GF-D8 (cell line): Measurements from ENCODE around the gene TCF12.

Experiments
- DNase-seq: peaks from one replicate; lab custom pipeline; 2025; lab: John Stamatoyannopoulos, UW

The TCF12 gene

DNA sequence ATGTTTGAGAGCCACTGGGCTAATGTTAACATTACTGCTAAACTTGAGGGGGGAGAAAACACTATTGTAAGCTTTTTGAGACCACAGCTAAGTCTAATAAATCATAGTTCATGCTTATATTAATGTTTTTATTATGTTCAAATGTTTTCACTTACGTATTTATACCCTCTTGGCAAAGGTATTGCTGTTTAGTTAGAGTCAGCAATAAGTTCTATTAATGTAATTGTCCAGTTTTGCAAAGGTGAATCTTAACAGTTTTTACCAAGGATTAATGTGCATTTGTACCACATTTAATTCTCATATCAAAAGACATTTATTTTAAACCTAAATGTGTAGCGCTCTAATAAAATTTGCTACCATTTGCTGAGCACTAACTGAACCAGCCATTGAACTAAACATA, 251.2 kb downstream of the TCF12 start:
- no peak for DNase-seq

DNA sequence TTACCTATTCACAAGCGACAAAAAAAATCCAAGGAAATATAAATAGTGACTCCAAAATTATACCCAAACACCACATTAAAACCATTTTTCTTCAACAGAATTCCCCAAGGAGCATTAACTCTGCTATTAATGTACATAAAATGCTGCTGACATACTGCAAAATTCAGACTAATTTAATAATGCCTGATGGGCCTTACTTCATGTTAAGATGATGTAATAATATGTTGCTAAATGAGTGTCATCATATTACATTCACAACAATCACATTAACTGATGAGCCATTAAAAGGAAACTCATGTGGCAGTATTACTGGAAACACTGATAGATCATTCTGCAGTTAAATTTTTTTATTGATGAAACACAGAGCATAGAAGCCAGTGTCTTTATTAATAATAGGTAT, 253.0 kb downstream of the TCF12 start:
- peak; percentile 8 for DNase-seq

DNA sequence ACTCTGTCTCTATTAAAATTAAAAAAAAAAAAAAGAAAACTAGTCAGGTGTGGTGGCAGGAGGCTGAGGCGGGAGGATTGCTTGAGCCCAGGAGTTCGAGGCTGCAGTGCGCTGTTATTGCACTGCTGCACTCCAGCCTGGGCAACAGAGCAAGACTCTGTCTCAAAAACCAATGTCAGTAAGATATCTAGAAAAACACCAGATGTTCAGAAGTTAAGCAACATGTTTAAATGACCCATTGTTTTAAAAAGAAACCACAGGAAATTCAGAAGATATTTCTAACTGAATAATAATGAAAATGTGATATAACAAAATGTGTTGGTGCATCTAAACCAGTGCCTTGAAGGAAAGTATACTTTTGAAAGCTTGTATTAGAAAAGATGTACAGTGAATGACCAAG, 254.5 kb downstream of the TCF12 start:
- peak; percentile 9 for DNase-seq

DNA sequence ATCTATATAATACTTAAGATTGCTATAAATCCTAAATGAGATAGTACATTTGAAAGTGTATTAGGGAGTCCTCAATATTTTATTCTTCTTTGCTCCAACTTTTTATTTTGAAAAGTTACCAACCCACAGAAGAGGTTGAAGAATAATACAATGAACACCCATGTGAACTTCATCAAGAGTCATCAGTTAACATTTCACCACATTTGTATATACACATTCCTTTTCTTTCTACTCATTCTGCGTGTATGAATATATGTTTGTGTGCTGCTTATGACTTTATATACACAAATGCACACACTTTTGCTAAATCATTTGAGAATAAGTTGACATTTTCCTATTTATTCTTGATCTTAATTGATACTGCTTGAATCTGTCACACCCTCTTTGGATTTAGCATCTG, 264.6 kb downstream of the TCF12 start:
- DNase-seq, result no peak

DNA sequence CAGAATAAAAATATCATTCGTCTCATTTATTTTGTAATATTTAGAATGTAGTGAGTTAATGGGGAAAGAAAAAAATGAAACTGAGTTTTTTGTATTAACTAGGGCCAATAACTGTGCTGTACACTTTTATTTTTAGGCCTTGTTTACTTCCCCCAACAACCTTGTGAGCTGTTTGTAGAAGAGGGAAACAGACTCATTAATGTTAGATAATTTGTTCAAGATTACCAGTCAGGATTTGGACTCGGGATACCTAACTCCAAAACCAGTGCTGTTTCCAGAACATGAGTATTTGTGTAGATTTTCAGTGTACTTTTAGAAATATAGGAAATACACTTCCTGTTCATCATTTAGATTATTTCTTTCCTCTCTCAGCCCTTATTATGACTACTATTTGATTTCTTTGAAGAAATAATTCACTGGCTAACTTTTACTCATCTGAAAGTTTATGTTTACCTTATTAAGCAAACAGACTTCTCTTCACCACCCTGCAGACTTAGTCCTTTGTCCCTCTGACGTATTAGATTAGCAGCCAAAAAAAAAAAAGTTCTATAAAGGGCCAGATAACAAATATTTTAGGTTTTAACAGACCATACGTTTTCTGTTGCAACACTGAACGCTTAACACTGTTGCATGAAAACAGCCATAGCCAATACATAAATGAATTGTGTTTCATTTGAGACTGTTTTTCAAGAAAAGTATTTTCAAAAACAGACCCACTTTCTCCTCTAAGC, 265.3 kb downstream of the TCF12 start:
- no peak for DNase-seq

DNA sequence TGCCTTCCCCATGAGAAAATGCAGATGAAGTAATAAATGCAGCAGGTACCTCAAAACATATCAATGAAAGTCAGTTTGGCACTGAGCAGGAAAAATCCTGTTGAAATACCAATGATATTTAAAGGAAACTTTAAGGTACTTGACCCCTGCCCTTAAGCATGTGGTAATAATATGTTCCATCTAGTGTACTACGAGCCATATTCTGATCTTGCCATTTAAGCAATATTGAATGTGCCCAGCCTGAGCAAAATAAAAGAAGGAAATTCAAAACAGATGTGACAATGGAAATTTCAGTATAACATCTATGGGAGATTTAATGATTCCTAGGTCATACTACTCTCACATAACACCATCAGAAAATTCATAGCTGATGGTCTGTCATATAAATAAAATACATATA, 266.1 kb downstream of the TCF12 start:
- no peak for DNase-seq

DNA sequence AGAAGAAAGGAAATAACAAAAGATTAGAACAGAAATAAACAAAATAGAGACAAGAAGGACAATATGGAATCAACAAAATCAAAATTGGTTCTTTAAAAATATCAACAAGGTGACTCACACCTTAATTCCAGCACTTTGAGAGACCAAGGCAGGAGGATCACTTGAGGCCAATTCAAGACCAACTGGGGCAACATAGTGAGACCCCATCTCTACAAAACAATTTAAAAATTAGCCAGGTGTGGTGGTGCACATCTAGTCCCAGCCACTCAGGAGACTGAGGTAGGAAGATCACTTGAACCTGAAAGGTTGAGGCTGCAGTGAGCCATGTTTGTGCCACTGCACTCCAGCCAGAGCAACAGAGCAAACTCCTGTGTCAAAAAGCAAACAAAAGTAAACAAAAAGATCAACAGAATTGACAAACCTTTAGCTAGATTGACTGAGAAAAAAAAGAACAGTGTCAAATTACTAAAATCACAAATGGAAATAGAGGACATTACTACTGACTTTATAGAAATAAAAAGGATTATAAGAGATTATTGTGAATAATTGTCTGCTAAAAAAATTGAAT, 267.1 kb downstream of the TCF12 start:
- no peak for DNase-seq

DNA sequence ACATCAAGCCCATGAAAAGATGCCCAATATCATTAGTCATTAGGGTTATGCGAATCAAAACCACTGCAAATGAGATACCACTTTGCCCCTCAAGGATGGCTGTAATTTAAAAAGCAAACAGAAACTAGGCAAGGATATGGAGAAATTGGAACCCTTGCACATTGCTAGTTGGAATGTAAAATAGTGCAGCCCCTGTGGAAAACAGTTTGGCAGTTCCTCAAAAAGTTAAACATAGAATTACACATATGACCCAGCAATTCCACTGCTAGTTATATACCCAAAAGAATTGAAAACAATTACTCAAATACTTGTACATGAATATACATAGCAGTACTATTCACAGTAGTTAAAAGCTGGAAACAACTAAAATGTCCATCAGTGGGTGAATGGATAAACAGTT, 271.0 kb downstream of the TCF12 start:
- no peak for DNase-seq

DNA sequence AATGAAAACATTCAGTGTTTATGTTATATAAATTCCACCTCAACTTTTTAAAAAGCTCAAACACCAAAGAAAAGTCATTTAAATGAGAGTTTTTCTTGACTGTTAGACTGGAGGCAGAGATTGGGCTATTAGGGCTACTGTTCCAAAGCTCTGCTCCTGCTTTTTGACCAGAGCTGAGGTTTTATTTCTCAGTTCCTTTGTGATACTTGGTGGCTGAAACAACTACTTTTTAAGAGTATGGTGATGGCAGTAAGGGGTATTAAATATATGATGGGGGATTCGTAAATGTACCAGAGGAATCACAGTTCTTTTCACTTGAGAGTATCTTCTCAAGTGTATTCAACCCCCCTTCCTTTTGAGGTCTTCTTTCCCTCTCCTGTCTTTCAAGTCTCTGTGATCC, 271.8 kb downstream of the TCF12 start:
- no peak for DNase-seq

DNA sequence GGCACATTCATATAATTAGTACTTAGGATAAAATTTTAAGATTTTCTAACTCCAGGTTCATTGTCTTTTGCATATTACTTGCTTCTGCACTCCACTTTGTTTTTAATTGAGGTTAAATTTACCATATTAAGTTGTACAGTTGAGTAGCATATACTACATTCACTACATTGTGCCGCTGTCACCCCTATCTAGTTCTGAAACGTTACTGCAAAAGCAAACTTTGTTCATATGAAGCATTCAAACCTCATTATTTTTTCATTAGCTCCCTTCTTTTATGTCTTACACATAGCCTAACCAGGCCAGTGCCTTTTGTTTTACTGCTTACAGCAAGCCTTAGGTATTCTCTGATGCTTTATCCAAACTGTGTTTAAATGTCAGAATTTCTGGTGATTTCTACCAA, 274.7 kb downstream of the TCF12 start:
- DNase-seq, result no peak

DNA sequence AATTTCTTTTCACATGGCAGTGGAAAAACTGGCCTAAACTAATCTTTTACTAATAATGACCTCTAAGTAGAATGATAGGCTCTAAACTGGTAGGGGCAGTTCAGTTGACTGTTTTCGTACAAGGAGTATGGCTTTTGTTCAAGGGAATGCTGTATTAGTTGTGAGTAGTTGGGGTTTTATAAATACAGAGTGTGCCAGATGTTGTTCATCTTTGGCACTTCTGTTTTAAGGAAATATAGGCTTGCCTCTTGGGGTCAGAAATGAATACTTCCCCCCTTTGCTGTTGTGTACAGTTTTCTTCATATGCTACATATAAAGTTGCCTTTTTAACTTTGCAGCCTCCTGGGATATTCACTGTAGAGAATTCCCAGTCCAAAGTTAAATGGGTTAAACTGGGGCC, 276.9 kb downstream of the TCF12 start:
- DNase-seq, result no peak

DNA sequence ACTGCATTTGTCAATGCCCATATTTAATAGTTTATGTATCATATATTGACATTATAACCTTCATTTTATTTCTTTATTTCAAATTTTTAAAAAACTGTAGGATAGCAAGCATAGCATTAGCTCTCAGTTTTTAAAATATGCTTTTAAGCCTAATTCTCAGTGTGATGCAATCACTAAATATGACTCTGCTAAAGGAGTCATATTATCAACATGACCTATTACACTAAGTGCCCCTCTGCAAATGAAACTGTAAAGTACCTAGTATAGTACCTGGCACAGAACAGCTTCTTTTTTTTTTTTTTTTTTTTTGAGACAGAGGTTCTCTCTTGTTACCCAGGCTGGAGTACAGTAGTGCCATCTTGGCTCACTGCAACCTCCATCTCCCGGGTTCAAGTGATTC, 278.4 kb downstream of the TCF12 start:
- DNase-seq, result no peak

DNA sequence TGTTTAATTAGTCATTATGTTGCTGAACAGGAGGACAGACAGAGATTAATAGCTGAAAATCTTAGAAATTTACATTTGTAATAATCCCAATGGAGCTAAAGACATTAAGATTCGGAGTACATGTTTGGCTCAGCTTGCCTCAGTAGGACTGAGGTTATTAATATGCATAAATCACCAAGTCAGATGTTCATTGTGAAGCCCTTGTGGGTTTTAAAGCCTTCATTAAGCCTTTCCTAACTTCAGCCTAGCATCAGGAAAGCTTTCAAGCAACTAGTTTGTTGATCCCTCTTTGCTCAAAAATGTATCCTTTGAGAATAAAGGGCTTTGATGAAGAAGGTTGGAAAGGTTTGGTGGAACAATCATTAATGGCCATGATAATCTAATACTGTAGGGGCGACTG, 279.7 kb downstream of the TCF12 start:
- DNase-seq, result no peak

DNA sequence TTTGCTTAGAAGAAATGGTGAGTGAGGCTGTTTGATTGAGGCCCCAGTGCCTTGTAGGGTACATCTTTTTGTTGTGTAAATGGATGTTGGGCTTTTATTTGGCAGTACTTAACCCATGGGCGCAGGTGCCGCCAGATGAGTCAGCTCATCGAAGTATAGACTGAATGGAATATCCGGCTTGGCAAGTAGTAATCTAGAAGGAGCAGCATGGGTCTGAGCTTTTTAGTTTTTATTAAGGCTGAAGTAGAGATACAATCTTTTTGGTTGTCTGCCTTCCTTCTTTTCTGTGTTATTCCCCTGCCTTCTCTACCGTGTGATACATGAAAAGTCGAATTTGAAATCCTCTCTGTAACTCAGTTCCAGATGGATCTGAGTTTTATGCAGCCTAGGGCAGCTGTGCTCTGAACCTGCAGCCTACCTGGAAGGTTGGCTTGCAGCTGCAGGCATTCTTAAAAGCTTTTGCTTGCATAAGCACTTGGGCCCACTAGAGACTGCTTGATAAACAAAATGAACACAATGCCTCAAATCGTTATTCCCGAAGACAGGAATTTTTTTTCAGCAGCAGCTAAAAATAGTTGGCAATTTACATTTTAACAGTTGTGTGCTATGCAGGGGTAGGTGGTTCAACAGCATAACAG, 280.3 kb downstream of the TCF12 start:
- DNase-seq, result no peak

DNA sequence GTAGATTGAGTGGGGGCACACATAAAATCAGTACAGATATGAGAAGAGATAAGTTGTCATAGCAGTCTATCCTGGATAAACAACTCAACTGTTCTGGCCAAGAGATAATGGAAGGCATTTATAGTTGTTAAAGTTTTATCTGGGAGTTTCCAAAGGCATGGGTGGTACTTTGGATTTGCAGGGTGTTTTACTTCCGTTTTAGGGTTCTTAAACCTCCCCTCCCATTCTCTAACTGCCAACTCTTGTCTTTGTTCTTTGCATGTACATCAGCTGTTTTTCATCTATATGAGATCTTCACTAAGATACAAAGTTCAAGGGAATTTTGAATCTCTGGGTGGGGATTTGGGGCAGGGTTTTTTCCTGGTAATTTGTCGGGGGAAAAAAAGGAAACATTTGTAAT, 283.1 kb downstream of the TCF12 start:
- DNase-seq, result no peak

DNA sequence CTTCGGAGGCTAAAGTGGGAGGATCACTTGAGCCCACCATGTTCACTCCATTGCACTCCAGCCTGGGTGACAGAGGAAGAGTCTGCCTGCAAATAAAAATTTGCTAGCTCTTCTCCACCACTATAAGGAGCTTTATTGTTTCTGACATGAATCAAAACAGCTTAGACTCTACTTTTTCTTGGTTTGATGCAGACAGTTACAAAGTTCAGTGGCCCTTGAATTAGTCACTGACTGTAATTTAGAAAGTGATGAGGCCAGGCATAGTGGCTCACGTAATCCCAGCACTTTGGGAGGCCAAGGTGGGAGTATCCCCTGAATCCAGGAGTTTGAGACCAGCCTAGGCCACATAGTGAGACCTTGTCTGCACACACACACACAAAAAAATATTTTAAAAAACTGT, 285.5 kb downstream of the TCF12 start:
- DNase-seq, result no peak

DNA sequence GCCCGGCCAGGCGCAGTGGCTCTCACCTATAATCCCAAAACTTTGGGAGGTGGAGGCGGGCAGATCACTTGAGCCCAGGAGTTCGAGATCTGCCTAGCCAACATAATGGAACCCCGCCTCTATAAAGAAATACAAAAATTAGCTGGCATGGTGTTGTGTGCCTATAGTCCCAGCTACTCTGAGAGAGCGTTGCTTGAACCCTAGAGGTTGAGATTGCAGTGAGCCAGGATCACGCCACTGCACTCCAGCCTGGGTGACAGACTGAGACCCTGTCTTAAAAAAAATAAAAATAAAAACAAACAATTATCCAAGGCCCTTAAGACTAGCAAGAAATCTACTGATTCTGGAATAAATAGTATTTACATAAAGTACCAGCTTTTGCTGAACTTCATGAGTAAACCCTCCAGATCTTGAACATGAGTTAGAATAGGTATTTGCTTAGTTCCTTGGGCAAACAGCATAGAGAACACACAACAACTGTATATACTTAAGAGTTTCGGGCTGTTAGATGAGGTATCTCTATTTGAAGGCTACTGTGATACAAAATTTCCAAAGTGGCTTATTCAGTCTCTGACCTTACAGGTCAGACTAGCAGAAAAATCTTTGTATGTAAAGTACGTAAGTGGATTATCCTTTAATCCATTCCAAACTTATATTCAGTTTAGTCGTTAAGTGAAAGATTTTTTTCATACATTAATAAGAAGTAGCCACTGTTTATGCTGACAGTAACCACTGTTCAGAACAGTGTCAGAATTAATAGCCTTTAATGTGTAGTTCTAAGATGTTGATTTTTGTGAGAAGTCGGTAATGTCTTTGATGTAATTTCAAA, 286.8 kb downstream of the TCF12 start:
- DNase-seq, result no peak

DNA sequence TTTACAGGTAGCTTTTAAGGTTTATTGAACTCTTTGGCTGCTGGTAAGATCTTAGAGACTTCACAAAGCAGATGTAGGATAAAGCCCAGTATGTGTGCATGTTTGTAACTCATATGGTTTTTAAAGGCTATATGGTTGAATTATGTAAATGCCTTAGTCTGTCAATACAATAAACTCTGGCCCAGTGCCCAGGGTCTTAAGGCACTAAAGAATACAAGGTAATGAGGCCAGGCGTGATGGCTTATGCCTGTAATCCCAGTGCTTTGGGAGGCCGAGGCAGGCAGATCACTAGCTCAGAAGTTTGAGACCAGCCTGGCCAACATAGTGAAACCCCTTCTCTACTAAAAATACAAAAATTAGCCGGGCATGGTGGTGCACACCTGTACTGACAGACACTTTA, 287.6 kb downstream of the TCF12 start:
- DNase-seq, result no peak

DNA sequence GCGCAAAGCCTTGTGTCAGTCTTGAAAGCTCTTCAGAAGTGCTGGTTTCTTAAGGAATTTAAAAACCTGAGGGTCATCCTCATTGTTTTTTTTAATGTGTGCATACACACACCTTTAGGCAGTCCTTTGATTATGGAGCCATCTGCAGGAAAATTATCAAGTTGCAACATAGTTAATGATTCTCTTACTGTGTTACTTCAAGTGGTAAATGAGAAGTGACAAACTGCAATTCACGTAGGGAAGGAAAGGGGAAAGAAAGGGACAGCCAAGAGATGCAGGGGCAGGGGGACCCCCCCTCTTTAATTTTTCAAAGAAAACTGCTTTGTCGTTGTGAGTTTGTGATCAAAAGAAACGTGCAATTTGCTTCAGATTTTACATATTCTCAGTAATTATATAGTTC, 295.4 kb downstream of the TCF12 start:
- no peak for DNase-seq

DNA sequence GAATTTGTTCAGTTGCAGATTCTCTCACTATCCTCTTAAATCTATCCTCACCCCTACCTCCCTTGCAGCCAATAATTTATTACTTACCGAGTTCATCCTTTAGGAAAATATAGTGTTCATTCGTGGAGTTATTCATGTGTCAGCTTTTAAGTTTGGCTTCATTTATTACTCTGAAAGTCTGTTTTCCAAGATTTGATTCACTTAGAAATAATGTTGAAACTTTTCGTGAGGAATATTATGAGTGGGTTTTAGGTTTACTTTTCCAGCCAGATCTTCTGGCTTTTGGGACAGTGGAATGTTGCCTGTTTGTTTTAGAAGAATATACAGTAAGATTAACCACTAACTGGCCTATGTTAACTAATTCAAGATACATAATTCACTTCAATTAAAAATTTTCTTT, 296.9 kb downstream of the TCF12 start:
- DNase-seq, result no peak

DNA sequence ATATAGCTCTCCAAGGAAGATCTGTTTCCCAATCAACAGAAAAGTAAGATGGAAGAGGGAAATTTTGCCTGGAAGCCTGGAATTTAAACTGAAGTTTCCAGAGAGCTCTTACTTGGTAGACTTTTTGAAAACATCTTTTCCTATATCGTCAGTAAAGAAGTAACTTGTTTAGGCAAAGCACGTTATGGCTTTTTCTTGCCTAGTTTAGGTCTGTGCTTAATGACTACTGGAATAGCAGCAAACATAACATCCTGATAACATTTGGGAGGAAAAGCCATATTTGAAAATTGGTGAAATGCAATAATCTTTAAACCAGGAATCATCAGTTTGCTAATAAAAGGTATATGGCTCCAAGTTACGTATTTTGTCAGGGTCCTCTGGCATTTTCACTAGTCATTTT, 297.4 kb downstream of the TCF12 start:
- no peak for DNase-seq

DNA sequence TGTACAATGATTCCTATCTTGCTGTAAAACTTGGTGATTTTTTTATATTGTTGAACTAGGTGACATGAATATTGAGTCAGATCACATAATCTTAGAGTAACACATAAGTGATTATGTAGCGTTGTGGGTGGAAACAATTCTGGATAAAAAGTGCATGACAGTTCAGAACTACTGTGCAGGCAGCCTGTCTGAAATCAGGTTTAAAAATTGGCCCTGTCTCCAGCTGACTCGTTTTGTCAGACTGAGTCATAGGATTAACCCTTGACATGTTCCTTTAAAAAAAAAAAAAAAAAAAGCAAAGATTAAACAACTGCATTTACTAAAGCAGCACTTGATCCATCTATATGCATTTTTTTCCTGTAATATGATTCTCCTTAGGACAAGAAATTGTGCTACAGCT, 297.8 kb downstream of the TCF12 start:
- DNase-seq, result no peak
